B cell (primary cell): ENCODE measurements around the gene ADCY2. TPM values are rescaled to one million over a fixed set of nuclear protein-coding genes. Genes with fewer than 3 reads are reported as not detected.

Source experiments
- ATAC-seq: fragments of 200-7000 bp; cut with Tn5 transposase; one replicate; pipeline ENCODE4 v1.10.0; 2021; ENCODE audit warnings: low read depth, mild to moderate bottlenecking, moderate number of reproducible peaks, moderate library complexity
- CTCF ChIA-PET: fragments of 350-600 bp; sonication (Branson Sonifier 250); formaldehyde crosslinking; loops from one replicate; lab custom pipeline; 2021; ENCODE audit warnings: antibody characterized with exemption, inconsistent platforms; lab: Charles Lee
- POLR2A ChIA-PET: fragments of 350-600 bp; sonication (Branson Sonifier 250); formaldehyde crosslinking; loops from one replicate; lab custom pipeline; 2021; ENCODE audit warnings: antibody characterized with exemption; lab: Charles Lee
- DNase-seq: peaks from one replicate; pipeline ENCODE4 v3.0.0; 2013
- H2AFZ ChIP-seq: 2 replicates; pipeline ENCODE4 v1.6.1; 2012; ENCODE audit warnings: mild to moderate bottlenecking, low read depth, low read length; ENCODE audit not compliant: insufficient read depth, poor library complexity, severe bottlenecking
- H3K27ac ChIP-seq, 2 donors: 1 replicate in 1 of 2; 2 replicates in 1 of 2; pipeline ENCODE4 v1.5.1; 2012 to 2013; ENCODE audit warnings: low read length in 2 of 2, mild to moderate bottlenecking in 2 of 2, moderate library complexity in 1 of 2
- H3K27me3 ChIP-seq, 4 experiments: fragments of 200-600 bp in 1 of 4; sonication (generic) in 1 of 4; replicated peaks in 1 of 4; 1 replicate in 2 of 4; 2 replicates in 2 of 4; pipeline versions ENCODE4 v1.6.1 to v1.7.0; 2013 to 2016; ENCODE audit warnings: low read length in 3 of 4, mild to moderate bottlenecking in 2 of 4, mixed read lengths in 1 of 4, moderate library complexity in 1 of 4; ENCODE audit not compliant: insufficient read depth in 4 of 4, control insufficient read depth in 3 of 4; ENCODE audit errors: control extremely low read depth in 1 of 4
- H3K36me3 ChIP-seq, 2 experiments: replicated peaks in 1 of 2; 1 replicate in 1 of 2; 2 replicates in 1 of 2; pipeline versions ENCODE4 v1.6.1 to v1.7.1; 2013; ENCODE audit warnings: low read length in 1 of 2; ENCODE audit not compliant: insufficient read depth in 2 of 2, control insufficient read depth in 1 of 2; ENCODE audit errors: control extremely low read depth in 1 of 2, extremely low read depth in 1 of 2
- H3K4me1 ChIP-seq, 2 donors: fragments of 200-600 bp in 1 of 2; sonication (generic) in 1 of 2; 1 replicate in 1 of 2; 2 replicates in 1 of 2; pipeline versions ENCODE4 v1.5.1 to v1.6.1; 2013 to 2017; ENCODE audit warnings: low read length in 2 of 2; ENCODE audit not compliant: control insufficient read depth in 2 of 2, insufficient read depth in 2 of 2
- H3K4me2 ChIP-seq: replicated peaks from 2 replicates; pipeline ENCODE3; 2012; ENCODE audit warnings: mild to moderate bottlenecking, low read depth, low read length; ENCODE audit not compliant: poor library complexity, severe bottlenecking
- H3K4me3 ChIP-seq, 5 experiments: fragments of 200-600 bp in 1 of 5; sonication (generic) in 1 of 5; 1 replicate in 3 of 5; 2 replicates in 2 of 5; pipeline versions ENCODE4 v1.5.1 to v1.7.0; 2011 to 2016; ENCODE audit warnings: low read length in 4 of 5, mild to moderate bottlenecking in 4 of 5, low read depth in 2 of 5, control low read depth in 1 of 5, moderate library complexity in 1 of 5; ENCODE audit not compliant: insufficient read depth in 1 of 5; ENCODE audit errors: control extremely low read depth in 1 of 5, extremely low read depth in 1 of 5
- H3K79me2 ChIP-seq: fragments of 200-600 bp; sonication (generic); one replicate; pipeline ENCODE4 v1.6.0; 2016; ENCODE audit warnings: low read length; ENCODE audit not compliant: control insufficient read depth, insufficient read depth
- H3K9ac ChIP-seq: fragments of 200-600 bp; sonication (generic); 2 replicates; pipeline ENCODE4 v1.6.1; 2017; ENCODE audit warnings: mild to moderate bottlenecking, low read length, moderate library complexity
- H3K9me3 ChIP-seq, 3 donors: one replicate each; pipeline versions ENCODE4 v1.6.1 to v1.7.1; 2013; ENCODE audit warnings: low read length in 2 of 3; ENCODE audit not compliant: control insufficient read depth in 2 of 3, insufficient read depth in 1 of 3; ENCODE audit errors: control extremely low read depth in 1 of 3
- H4K20me1 ChIP-seq: 2 replicates; pipeline ENCODE4 v1.6.0; 2012; ENCODE audit warnings: mild to moderate bottlenecking, low read length; ENCODE audit not compliant: insufficient read depth, control insufficient read depth, poor library complexity, severe bottlenecking
- H3K27ac Mint-ChIP-seq: one replicate; pipeline ENCODE4 v1.8.0; 2021; ENCODE audit warnings: mixed read lengths
- H3K27me3 Mint-ChIP-seq: one replicate; pipeline ENCODE4 v1.8.0; 2021; ENCODE audit warnings: mixed read lengths
- H3K4me1 Mint-ChIP-seq: one replicate; pipeline ENCODE4 v1.8.0; 2021; ENCODE audit warnings: mixed read lengths
- H3K4me3 Mint-ChIP-seq: one replicate; pipeline ENCODE4 v1.8.0; 2021; ENCODE audit warnings: mixed read lengths
- H3K9me3 Mint-ChIP-seq: one replicate; pipeline ENCODE4 v1.8.0; 2022; ENCODE audit warnings: mixed read lengths; ENCODE audit not compliant: insufficient read depth
- CTCF ChIP-seq: fragments of 200-600 bp; IDR thresholded peaks from one replicate; pipeline ENCODE4 v1.8.0; 2022; ENCODE audit warnings: antibody characterized with exemption, mild to moderate bottlenecking
- EZH2 ChIP-seq: IDR thresholded peaks from 2 replicates; pipeline ENCODE4 v1.6.1; 2012; ENCODE audit warnings: borderline replicate concordance, low read depth, mild to moderate bottlenecking, moderate library complexity, low read length; ENCODE audit not compliant: insufficient read depth, poor library complexity, severe bottlenecking
- WGBS: methylation state at CpG from one replicate; pipeline ENCODE4 v1.1.5; 2013; ENCODE audit warnings: missing lambda C conversion rate; ENCODE audit not compliant: insufficient coverage; 5-methylcytosine and 5-hydroxymethylcytosine counted together
- intact Hi-C: fragments of 100-400 bp; cut with micrococcal nuclease; formaldehyde crosslinking; loops from one replicate; pipeline ENCODE4 v1.10.0; 2022
- polyA plus RNA-seq: library from polyadenylated mRNA; depleted of rRNA; stranded (reverse); fragments of >200 nt; gene quantifications from 2 replicates; pipeline ENCODE4 v1.2.3, GENCODE V29; 2012
- total RNA-seq, 2 donors: library from RNA; stranded (reverse); fragments of 120-200 nt in 1 of 2; gene quantifications; 1 replicate in 1 of 2; 2 replicates in 1 of 2; pipeline versions ENCODE4 v1.2.3 to v1.2.4, GENCODE V29; 2013 to 2022

ADCY2 gene
- total and polyA plus RNA-seq, 2 donors (not counting 1 experiment from before 2014, with no cell fraction given): not detected

- H3K27me3 ChIP-seq: peaks cover 0 to 20% (median 5%) of the 10 kb centered on the region in 4 experiments
- no peak overlapping the region for H3K9ac ChIP-seq
- ATAC-seq (no peak), DNase-seq (no peak)
- H3K27ac ChIP-seq: no peak overlapping the region
- H3K27me3 Mint-ChIP-seq: peaks cover 38% of the 10 kb centered on the region
- H3K4me3 Mint-ChIP-seq: no peak overlapping the region
- no peaks in the 10 kb centered on the region for H3K79me2 ChIP-seq
- H3K4me2 ChIP-seq: no peak overlapping the region
- CTCF ChIA-PET: no interaction called here
- no peaks in the 10 kb centered on the region for H4K20me1 ChIP-seq
- H3K9me3 Mint-ChIP-seq: no peaks in the 10 kb centered on the region
- H3K4me1 ChIP-seq: no peaks in the 10 kb centered on the region
- TF ChIP-seq CTCF (no peak), EZH2 (no peak)
- no peak overlapping the region for H2AFZ ChIP-seq
- H3K36me3 ChIP-seq: no peaks in the 10 kb centered on the region
- H3K4me3 ChIP-seq: no peak overlapping the region
- POLR2A ChIA-PET: no interaction called here
- peaks cover 3% of the 10 kb centered on the region for H3K4me1 Mint-ChIP-seq
- H3K9me3 ChIP-seq: peaks cover 0 to 18% (median 0%) of the 10 kb centered on the region in 3 donors
- intact Hi-C loops: no loop called here
- no peak overlapping the region for H3K27ac Mint-ChIP-seq
These were observed 2.0 kb downstream of the ADCY2 start for GRCh38 chr5:7397937-7398336.

GRCh38 chr5:7398596-7399280 is 2.8 kb downstream of the ADCY2 start:
- H3K9me3 ChIP-seq: peaks cover 0 to 18% (median 0%) of the 10 kb centered on the region in 3 donors
- ChIA-PET CTCF (no interaction called here), POLR2A (no interaction called here)
- no peak overlapping the region for H3K4me2 ChIP-seq
- TF ChIP-seq EZH2 (no peak), CTCF (no peak)
- intact Hi-C loops: no loop called here
- no peak overlapping the region for H3K27ac ChIP-seq
- peaks cover 0 to 20% (median 4%) of the 10 kb centered on the region in 4 experiments for H3K27me3 ChIP-seq
- no peak overlapping the region for H2AFZ ChIP-seq
- 76% methylated on average over 3 of the region's 6 CpGs for WGBS
- ATAC-seq (no peak), DNase-seq (no peak)
- no peaks in the 10 kb centered on the region for H3K79me2 ChIP-seq
- H3K4me3 Mint-ChIP-seq: no peak overlapping the region
- no peaks in the 10 kb centered on the region for H3K36me3 ChIP-seq
- peaks cover 3% of the 10 kb centered on the region for H3K4me1 Mint-ChIP-seq
- H3K9ac ChIP-seq: no peak overlapping the region
- no peaks in the 10 kb centered on the region for H4K20me1 ChIP-seq
- no peaks in the 10 kb centered on the region for H3K9me3 Mint-ChIP-seq
- H3K4me1 ChIP-seq: no peaks in the 10 kb centered on the region
- peaks cover 30% of the 10 kb centered on the region for H3K27me3 Mint-ChIP-seq
- no peak overlapping the region for H3K4me3 ChIP-seq
- H3K27ac Mint-ChIP-seq: no peak overlapping the region
